Panc1 (cell line): ENCODE results near the gene FNIP2. TPM values are rescaled to one million over a fixed set of nuclear protein-coding genes. Genes with fewer than 3 reads are reported as not detected.

Source experiments
- ATAC-seq: fragments of 200-7000 bp; cut with Tn5 transposase; 2 replicates; pipeline ENCODE4 v1.9.1; 2020; ENCODE audit warnings: mild to moderate bottlenecking, moderate library complexity
- BruUV-seq: library from RNA; stranded (reverse); fragments of 400-500 nt; replicated peaks from 2 replicates; lab custom pipeline; 2021; lab: Mats Ljungman, UMichigan
- CTCF ChIA-PET: fragments of 300-600 bp; sonication (Branson Sonifier 250); formaldehyde crosslinking; loops from one replicate; lab custom pipeline; 2022; ENCODE audit warnings: antibody characterized with exemption; lab: Charles Lee
- POLR2A ChIA-PET: fragments of 300-600 bp; sonication (Branson Sonifier 250); formaldehyde crosslinking; loops from one replicate; lab custom pipeline; 2022; ENCODE audit warnings: antibody characterized with exemption; lab: Charles Lee
- DNase-seq: peaks from one replicate; pipeline ENCODE4 v3.0.0-alpha.2; 2010; ENCODE audit warnings: low read depth, low spot score
- H3K27ac ChIP-seq: 2 replicates; pipeline ENCODE4 v1.5.1; 2011; ENCODE audit warnings: mild to moderate bottlenecking, low read length, inconsistent platforms
- H3K27me3 ChIP-seq: fragments of 200-500 bp; sonication (Bioruptor generic); 2 replicates; pipeline ENCODE4 v1.6.0; 2014; ENCODE audit warnings: low read length, inconsistent platforms; ENCODE audit not compliant: control insufficient read depth, insufficient read depth
- H3K36me3 ChIP-seq: fragments of 200-500 bp; sonication (Bioruptor generic); 2 replicates; pipeline ENCODE4 v1.5.1; 2014; ENCODE audit warnings: inconsistent platforms, mild to moderate bottlenecking, low read length, moderate library complexity; ENCODE audit not compliant: control insufficient read depth, insufficient read depth
- H3K4me1 ChIP-seq: 2 replicates; pipeline ENCODE4 v1.5.1; 2011; ENCODE audit warnings: inconsistent platforms, mild to moderate bottlenecking, low read length, moderate library complexity; ENCODE audit not compliant: control insufficient read depth, insufficient read depth
- H3K4me3 ChIP-seq, 2 experiments: 2 replicates each; pipeline ENCODE4 v1.5.1; 2011 to 2012; ENCODE audit warnings: low read depth in 2 of 2, low read length in 2 of 2, mild to moderate bottlenecking in 2 of 2, inconsistent platforms in 1 of 2, moderate library complexity in 1 of 2
- H3K9me3 ChIP-seq: fragments of 200-500 bp; sonication (Bioruptor generic); 2 replicates; pipeline ENCODE4 v1.5.1; 2014; ENCODE audit warnings: low read depth, mild to moderate bottlenecking, inconsistent platforms, low read length, moderate library complexity; ENCODE audit not compliant: control insufficient read depth, insufficient read depth
- SIN3A ChIP-seq: IDR thresholded peaks from 2 replicates; pipeline ENCODE4 v1.6.1; 2012; ENCODE audit warnings: low read depth, mild to moderate bottlenecking, low read length, moderate library complexity, borderline replicate concordance; ENCODE audit not compliant: insufficient read depth
- in situ Hi-C: cut with HindIII; loops from 2 replicates; pipeline ENCODE4 v1.10.0; 2016; ENCODE audit warnings: low sequenced_read_pairs, low pct_unique_long_range_greater_than_20kb
- intact Hi-C: fragments of 100-400 bp; cut with micrococcal nuclease; formaldehyde crosslinking; loops from one replicate; pipeline ENCODE4 v1.10.0; 2022; ENCODE audit not compliant: unreplicated experiment
- total RNA-seq: library from RNA; stranded (reverse); gene quantifications from one replicate; pipeline ENCODE4 v1.2.1, GENCODE V29; 2021; ENCODE audit not compliant: unreplicated experiment
- TF ChIP-seq, protein P1 (sequence below): fragments of 450-650 bp; IDR thresholded peaks from 2 replicates; pipeline ENCODE4 v1.5.1; 2017; ENCODE audit warnings: mild to moderate bottlenecking
- TF ChIP-seq, protein P2 (sequence below), 2 experiments: IDR thresholded peaks; 2 replicates each; pipeline ENCODE4 v1.6.1; 2011 to 2012; ENCODE audit warnings: low read depth in 2 of 2, control low read depth in 1 of 2, low read length in 1 of 2, mild to moderate bottlenecking in 1 of 2, moderate library complexity in 1 of 2; ENCODE audit not compliant: insufficient read depth in 1 of 2

The FNIP2 gene
- total RNA-seq, 1 experiment from 2014 or later = 17.7 TPM

DNA sequence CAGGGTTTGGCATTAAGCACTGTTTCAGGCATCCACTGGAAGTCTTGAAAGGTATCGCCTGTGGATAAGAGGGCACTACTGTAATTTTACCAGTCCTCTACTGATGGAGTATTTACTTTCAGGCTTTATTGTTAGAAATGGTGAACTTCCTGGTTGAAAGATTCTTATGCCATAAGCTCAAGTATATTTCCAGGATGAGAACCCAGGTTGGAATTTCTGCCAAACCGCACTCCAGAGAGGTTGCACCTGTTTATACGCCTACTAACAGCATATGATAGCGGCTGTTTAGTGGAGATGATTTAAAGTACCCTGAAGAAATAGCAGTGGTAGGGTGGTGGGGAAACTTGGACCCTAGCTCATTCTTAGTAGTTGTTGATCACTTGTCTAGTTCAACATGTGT lies 9.9 kb downstream of the FNIP2 start:
- no peaks in the 10 kb centered on the region for H3K27me3 ChIP-seq
- peak overlapping the region; percentile 54; the same call in 1 of the 2 replicates for H3K27ac ChIP-seq
- in situ Hi-C loops (no loop called here), intact Hi-C loops (loop anchor here (10.0 kb wide), 1 partner anchor 76 kb away; no protein-coding TSS in a partner anchor)
- ATAC-seq = no peak
- no TSS peak for BruUV-seq
- H3K36me3 ChIP-seq = no peaks in the 10 kb centered on the region
- ChIA-PET POLR2A (no interaction called here), CTCF (no interaction called here)
- TF ChIP-seq, protein P1, sequence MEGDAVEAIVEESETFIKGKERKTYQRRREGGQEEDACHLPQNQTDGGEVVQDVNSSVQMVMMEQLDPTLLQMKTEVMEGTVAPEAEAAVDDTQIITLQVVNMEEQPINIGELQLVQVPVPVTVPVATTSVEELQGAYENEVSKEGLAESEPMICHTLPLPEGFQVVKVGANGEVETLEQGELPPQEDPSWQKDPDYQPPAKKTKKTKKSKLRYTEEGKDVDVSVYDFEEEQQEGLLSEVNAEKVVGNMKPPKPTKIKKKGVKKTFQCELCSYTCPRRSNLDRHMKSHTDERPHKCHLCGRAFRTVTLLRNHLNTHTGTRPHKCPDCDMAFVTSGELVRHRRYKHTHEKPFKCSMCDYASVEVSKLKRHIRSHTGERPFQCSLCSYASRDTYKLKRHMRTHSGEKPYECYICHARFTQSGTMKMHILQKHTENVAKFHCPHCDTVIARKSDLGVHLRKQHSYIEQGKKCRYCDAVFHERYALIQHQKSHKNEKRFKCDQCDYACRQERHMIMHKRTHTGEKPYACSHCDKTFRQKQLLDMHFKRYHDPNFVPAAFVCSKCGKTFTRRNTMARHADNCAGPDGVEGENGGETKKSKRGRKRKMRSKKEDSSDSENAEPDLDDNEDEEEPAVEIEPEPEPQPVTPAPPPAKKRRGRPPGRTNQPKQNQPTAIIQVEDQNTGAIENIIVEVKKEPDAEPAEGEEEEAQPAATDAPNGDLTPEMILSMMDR = no peak
- no peak overlapping the region for H3K4me3 ChIP-seq
- peaks cover 56% of the 10 kb centered on the region for H3K4me1 ChIP-seq
- DNase-seq = no peak
- no peaks in the 10 kb centered on the region for H3K9me3 ChIP-seq

GRCh38 chr4:158781963-158782362 lies 13.1 kb downstream of the FNIP2 start:
- ATAC-seq = peak; percentile 41; the same call in 1 of the 2 replicates
- CTCF ChIA-PET = no interaction called here
- in situ Hi-C loops = no loop called here

More at GRCh38 chr4:158781963-158782362, 13.1 kb downstream of the FNIP2 start:
- Histone ChIP-seq H3K27me3 (no peaks in the 10 kb centered on the region), H3K36me3 (no peaks in the 10 kb centered on the region), H3K27ac (peak overlapping the region; percentile 71), H3K4me3 (no peak overlapping the region), H3K4me1 (peaks cover 61% of the 10 kb centered on the region), H3K9me3 (no peaks in the 10 kb centered on the region)
- POLR2A ChIA-PET = interaction anchor here (0.6 kb wide), 3 partner anchors 33 to 46 kb away, joined by 3 to 5 read pairs (median 3); no protein-coding TSS in a partner anchor
- TF ChIP-seq, protein P1 = peak; percentile 19; the same call in 1 of the 2 replicates
- TF ChIP-seq, protein P2, sequence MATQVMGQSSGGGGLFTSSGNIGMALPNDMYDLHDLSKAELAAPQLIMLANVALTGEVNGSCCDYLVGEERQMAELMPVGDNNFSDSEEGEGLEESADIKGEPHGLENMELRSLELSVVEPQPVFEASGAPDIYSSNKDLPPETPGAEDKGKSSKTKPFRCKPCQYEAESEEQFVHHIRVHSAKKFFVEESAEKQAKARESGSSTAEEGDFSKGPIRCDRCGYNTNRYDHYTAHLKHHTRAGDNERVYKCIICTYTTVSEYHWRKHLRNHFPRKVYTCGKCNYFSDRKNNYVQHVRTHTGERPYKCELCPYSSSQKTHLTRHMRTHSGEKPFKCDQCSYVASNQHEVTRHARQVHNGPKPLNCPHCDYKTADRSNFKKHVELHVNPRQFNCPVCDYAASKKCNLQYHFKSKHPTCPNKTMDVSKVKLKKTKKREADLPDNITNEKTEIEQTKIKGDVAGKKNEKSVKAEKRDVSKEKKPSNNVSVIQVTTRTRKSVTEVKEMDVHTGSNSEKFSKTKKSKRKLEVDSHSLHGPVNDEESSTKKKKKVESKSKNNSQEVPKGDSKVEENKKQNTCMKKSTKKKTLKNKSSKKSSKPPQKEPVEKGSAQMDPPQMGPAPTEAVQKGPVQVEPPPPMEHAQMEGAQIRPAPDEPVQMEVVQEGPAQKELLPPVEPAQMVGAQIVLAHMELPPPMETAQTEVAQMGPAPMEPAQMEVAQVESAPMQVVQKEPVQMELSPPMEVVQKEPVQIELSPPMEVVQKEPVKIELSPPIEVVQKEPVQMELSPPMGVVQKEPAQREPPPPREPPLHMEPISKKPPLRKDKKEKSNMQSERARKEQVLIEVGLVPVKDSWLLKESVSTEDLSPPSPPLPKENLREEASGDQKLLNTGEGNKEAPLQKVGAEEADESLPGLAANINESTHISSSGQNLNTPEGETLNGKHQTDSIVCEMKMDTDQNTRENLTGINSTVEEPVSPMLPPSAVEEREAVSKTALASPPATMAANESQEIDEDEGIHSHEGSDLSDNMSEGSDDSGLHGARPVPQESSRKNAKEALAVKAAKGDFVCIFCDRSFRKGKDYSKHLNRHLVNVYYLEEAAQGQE (IDR thresholded peaks at IDR 0.05; ENCODE audit: insufficient read depth in 1 of 2, low read depth in 2 of 2, low read length in 1 of 2) = no peak
- no peak for TF ChIP-seq SIN3A
- DNase-seq = no peak
- intact Hi-C loops = no loop called here
- BruUV-seq = no TSS peak
